HUES48 (cell line): ENCODE results near the gene PTPRO.

ENCODE experiments used
- H3K27ac ChIP-seq: one replicate; pipeline ENCODE4 v1.7.0; 2013; ENCODE audit warnings: low read depth, low read length, inconsistent platforms
- H3K27me3 ChIP-seq: 2 replicates; pipeline ENCODE4 v1.6.1; 2013; ENCODE audit warnings: mild to moderate bottlenecking, low read length; ENCODE audit not compliant: control insufficient read depth, insufficient read depth
- H3K36me3 ChIP-seq: 2 replicates; pipeline ENCODE4 v1.6.1; 2013; ENCODE audit warnings: low read length; ENCODE audit not compliant: control insufficient read depth, insufficient read depth
- H3K4me1 ChIP-seq: 2 replicates; pipeline ENCODE4 v1.6.1; 2013; ENCODE audit warnings: mild to moderate bottlenecking, low read length; ENCODE audit not compliant: control insufficient read depth, insufficient read depth
- H3K4me3 ChIP-seq: 2 replicates; pipeline ENCODE4 v1.5.1; 2013; ENCODE audit warnings: mild to moderate bottlenecking, low read depth, low read length
- H3K9ac ChIP-seq: 2 replicates; pipeline ENCODE4 v1.6.1; 2013; ENCODE audit warnings: mild to moderate bottlenecking, low read depth, low read length, moderate library complexity
- H3K9me3 ChIP-seq: 2 replicates; pipeline ENCODE4 v1.6.1; 2013; ENCODE audit warnings: low read length; ENCODE audit not compliant: control insufficient read depth, insufficient read depth

PTPRO gene

DNA sequence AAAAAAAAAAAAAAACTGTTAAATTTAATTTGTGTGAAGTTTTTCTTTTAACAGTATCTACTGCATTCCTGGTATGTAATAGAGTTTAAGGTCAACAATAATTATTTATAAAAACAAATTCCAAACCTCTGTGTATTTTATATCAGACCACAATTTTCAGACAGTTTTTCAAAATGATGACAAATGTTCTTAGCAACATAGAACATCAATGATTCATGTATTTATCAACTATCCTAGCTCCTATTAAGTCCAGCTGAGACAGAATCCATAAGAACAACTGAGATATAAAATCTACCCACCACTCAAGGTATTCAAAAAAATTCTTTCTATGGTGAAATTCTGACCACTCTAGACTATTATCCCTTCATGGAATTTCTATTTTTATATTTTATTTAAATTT, 322.4 kb downstream of the PTPRO start:
- H3K9me3 ChIP-seq, result no peaks in the 10 kb centered on the region
- H3K36me3 ChIP-seq, result no peaks in the 10 kb centered on the region
- H3K4me1 ChIP-seq, result no peaks in the 10 kb centered on the region
- H3K27ac ChIP-seq, result no peak overlapping the region
- no peaks in the 10 kb centered on the region for H3K27me3 ChIP-seq
- H3K4me3 ChIP-seq, result no peak overlapping the region
- H3K9ac ChIP-seq, result no peak overlapping the region

DNA sequence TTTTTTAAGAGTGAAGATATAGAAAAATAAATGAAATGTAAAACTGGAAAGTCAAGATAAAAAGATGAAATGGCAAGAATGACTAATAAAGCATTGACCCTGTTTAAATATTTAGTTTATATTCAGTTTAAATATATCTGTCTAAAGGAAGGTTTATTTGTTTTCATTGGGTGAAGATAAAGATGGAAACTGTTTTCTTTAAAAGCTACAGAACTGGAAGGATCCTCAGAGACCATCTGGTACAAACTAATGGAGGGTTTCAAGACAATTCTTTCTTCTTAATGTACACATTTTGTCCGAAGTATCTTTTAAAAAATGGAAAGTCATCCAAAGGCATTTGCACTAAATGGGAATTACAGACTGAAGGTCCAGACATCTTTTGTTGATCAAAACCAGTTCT, 324.3 kb downstream of the PTPRO start:
- Histone ChIP-seq H3K4me3 (no peak overlapping the region), H3K9ac (no peak overlapping the region), H3K27me3 (no peaks in the 10 kb centered on the region), H3K27ac (no peak overlapping the region), H3K4me1 (no peaks in the 10 kb centered on the region), H3K36me3 (no peaks in the 10 kb centered on the region), H3K9me3 (no peaks in the 10 kb centered on the region)
